SU-DHL-6 (cell line): ENCODE measurements around the gene CTBP1.

Experiments
- EZH2phosphoT487 ChIP-seq: fragments of 200-600 bp; sonication (generic), shearing (Covaris generic); conservative IDR thresholded peaks from 2 replicates; pipeline ENCODE4 v1.6.1; 2018; ENCODE audit warnings: mild to moderate bottlenecking, antibody characterized with exemption, low read length, moderate library complexity, mixed read lengths
- TF ChIP-seq, protein P1 (sequence below): fragments of 200-600 bp; sonication (generic); IDR thresholded peaks from one replicate; pipeline ENCODE4 v1.5.1; 2017; ENCODE audit warnings: antibody characterized with exemption, mild to moderate bottlenecking, low read length, moderate library complexity; ENCODE audit not compliant: insufficient read depth, poor library complexity, severe bottlenecking

DNA sequence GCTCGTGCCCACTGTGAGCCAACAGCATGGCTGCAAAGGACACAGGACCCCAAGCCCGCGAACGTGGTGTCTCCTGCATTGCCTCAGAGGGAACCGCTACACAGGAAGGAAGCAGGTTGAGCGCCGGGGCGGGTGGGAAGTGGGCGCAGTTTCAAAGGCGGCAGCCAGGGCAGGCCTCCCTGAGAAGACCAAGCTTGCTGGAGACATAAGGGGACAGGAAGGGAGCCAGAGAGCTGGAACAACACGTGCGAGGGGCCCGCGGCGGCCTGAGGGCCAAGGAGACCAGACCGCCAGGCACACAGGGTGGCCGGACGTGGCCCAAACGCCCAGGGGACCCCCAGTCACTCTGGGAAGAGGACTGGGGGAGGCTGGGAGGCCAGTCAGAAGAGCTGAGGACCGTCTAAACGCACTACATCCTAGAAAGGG is 32.0 kb downstream of the CTBP1 start:
- TF ChIP-seq, protein P1, sequence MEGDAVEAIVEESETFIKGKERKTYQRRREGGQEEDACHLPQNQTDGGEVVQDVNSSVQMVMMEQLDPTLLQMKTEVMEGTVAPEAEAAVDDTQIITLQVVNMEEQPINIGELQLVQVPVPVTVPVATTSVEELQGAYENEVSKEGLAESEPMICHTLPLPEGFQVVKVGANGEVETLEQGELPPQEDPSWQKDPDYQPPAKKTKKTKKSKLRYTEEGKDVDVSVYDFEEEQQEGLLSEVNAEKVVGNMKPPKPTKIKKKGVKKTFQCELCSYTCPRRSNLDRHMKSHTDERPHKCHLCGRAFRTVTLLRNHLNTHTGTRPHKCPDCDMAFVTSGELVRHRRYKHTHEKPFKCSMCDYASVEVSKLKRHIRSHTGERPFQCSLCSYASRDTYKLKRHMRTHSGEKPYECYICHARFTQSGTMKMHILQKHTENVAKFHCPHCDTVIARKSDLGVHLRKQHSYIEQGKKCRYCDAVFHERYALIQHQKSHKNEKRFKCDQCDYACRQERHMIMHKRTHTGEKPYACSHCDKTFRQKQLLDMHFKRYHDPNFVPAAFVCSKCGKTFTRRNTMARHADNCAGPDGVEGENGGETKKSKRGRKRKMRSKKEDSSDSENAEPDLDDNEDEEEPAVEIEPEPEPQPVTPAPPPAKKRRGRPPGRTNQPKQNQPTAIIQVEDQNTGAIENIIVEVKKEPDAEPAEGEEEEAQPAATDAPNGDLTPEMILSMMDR, result no peak
- no peak for TF ChIP-seq EZH2phosphoT487
